Measurements from ENCODE around the gene SBK3. TPM values are rescaled to one million over a fixed set of nuclear protein-coding genes. Genes with fewer than 3 reads are reported as not detected.

The SBK3 gene
- total RNA-seq: 0.13 and 0.16 TPM in 2 replicates

GRCh38 chr19:55545443-55545842, at the start of gene SBK3:
Gene SBK3 (minus strand): TSS chr19:55545543. CDS start chr19:55545543, 0 bp downstream.

GRCh38 chr19:55580628-55581144, 35.3 kb upstream of the SBK3 start, which contains the start of gene ZNF579:
Gene ZNF579 (minus strand): TSS chr19:55580848. CDS start chr19:55579639, 1,209 bp downstream.

GRCh38 chr19:55536951-55537740, 8.2 kb downstream of the SBK3 start, which contains the start of gene SBK2:
Gene SBK2 (minus strand): TSS chr19:55537133. CDS start chr19:55536294, 839 bp downstream.

Other genes starting within 250 kb of the SBK3 start
- gene TMEM150B, start 220.2 kb downstream of the SBK3 start, total RNA-seq: not detected in 2 replicates
- 3.9 and 6.2 TPM in 2 replicates for gene KMT5C, start 205.7 kb downstream of the SBK3 start, total RNA-seq
- gene COX6B2, start 190.8 kb downstream of the SBK3 start, total RNA-seq: not detected in 2 replicates
- not detected in 2 replicates for gene GARIN5B, start 182.3 kb downstream of the SBK3 start, total RNA-seq
- under 0.01 TPM in 1 of 2 replicates, not detected in the other for gene IL11, start 175.1 kb downstream of the SBK3 start, total RNA-seq
- gene TMEM190, start 168.7 kb downstream of the SBK3 start, total RNA-seq: not detected in 2 replicates
- gene TMEM238, start 161.3 kb downstream of the SBK3 start, total RNA-seq: not detected in 2 replicates
- gene RPL28, start 159.6 kb downstream of the SBK3 start, total RNA-seq: 170 and 234 TPM in 2 replicates
- 31.8 and 82.4 TPM in 2 replicates for gene UBE2S, start 137.8 kb downstream of the SBK3 start, total RNA-seq
- gene SHISA7, start 102.2 kb downstream of the SBK3 start, total RNA-seq: not detected in 2 replicates
- gene ISOC2, start 83.9 kb downstream of the SBK3 start, total RNA-seq: 38.4 and 40.0 TPM in 2 replicates
- not detected in 2 replicates for gene C19orf85, start 80.8 kb downstream of the SBK3 start, total RNA-seq
- 0.81 and 1.8 TPM in 2 replicates for gene ZNF628, start 68.9 kb downstream of the SBK3 start, total RNA-seq
- 9.4 and 9.8 TPM in 2 replicates for gene NAT14, start 60.4 kb downstream of the SBK3 start, total RNA-seq
- 0.16 and 0.31 TPM in 2 replicates for gene SSC5D, start 57.1 kb downstream of the SBK3 start, total RNA-seq
- not detected in 2 replicates for gene SBK2, start 8.4 kb downstream of the SBK3 start, total RNA-seq
- 2.1 and 3.0 TPM in 2 replicates for gene ZNF579, start 35.3 kb upstream of the SBK3 start, total RNA-seq
- gene FIZ1, start 54.0 kb upstream of the SBK3 start, total RNA-seq: 1.3 and 3.1 TPM in 2 replicates
- 9.5 and 10.5 TPM in 2 replicates for gene ZNF524, start 54.7 kb upstream of the SBK3 start, total RNA-seq
- 0.97 and 1.5 TPM in 2 replicates for gene ZNF865, start 60.1 kb upstream of the SBK3 start, total RNA-seq
- 3.9 and 4.7 TPM in 2 replicates for gene ZNF784, start 79.0 kb upstream of the SBK3 start, total RNA-seq
- gene ZNF580, start 95.5 kb upstream of the SBK3 start, total RNA-seq: 1.5 and 2.9 TPM in 2 replicates
- 11.5 and 18.0 TPM in 2 replicates for gene ZNF581, start 98.1 kb upstream of the SBK3 start, total RNA-seq
- gene CCDC106, start 102.7 kb upstream of the SBK3 start, total RNA-seq: 5.3 and 11.0 TPM in 2 replicates
- gene U2AF2, start 109.5 kb upstream of the SBK3 start, total RNA-seq: 94.9 and 152 TPM in 2 replicates
- gene EPN1, start 129.7 kb upstream of the SBK3 start, total RNA-seq: 22.2 and 199 TPM in 2 replicates
- gene NLRP9, start 192.9 kb upstream of the SBK3 start, total RNA-seq: not detected in 2 replicates
- gene RFPL4A, start 213.6 kb upstream of the SBK3 start, total RNA-seq: 0.16 and 2.3 TPM in 2 replicates
- 0.31 TPM in 1 of 2 replicates, not detected in the other for gene RFPL4AL1, start 223.6 kb upstream of the SBK3 start, total RNA-seq

Measured in bladder microvascular endothelial cell (primary cell).